Transverse colon (tissue), 4 donors: ENCODE results near the gene KIF21A.

Experiments used
- EP300 ChIP-seq: sonication (generic); formaldehyde crosslinking; IDR thresholded peaks from one replicate; pipeline ENCODE4 v1.6.1; 2017; ENCODE audit warnings: antibody characterized with exemption, low read depth
- POLR2A ChIP-seq: fragments of 450-650 bp; IDR thresholded peaks from one replicate; pipeline ENCODE4 v1.6.1; 2016; ENCODE audit warnings: antibody characterized with exemption, mild to moderate bottlenecking, moderate library complexity
- POLR2AphosphoS5 ChIP-seq, 3 donors: sonication (generic); formaldehyde crosslinking; IDR thresholded peaks; one replicate each; pipeline ENCODE4 v1.6.1; 2016; ENCODE audit warnings: antibody characterized with exemption in 3 of 3
- TF ChIP-seq, protein P1 (sequence below), 5 experiments: fragments of 200-600 bp in 3 of 5; fragments of 450-650 bp in 2 of 5; sonication (generic) in 3 of 5; IDR thresholded peaks; 1 replicate in 2 of 5; 2 replicates in 3 of 5; pipeline ENCODE4 v1.5.1; 2016 to 2017; ENCODE audit warnings: antibody characterized with exemption in 5 of 5, inconsistent platforms in 3 of 5, mild to moderate bottlenecking in 2 of 5, moderate library complexity in 1 of 5

DNA sequence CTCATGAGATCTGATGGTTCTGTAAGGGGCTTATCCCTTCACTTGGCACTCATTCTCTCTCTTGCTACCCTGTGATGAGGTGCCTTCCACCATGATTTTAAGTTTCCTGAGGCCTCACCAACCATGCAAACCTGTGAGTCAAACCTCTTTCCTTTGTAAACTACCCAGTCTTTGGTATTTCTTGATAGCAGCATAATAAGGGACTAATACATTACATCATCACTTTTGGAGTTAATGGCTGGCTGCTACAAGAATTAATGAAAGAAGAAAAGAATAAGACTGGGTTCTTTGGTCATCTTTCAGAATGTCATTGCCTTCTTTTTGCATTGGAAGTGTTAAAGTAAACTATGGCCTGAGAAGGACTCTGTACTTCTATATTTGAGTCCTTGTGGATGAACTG, 5.1 kb upstream of the KIF21A start:
- TF ChIP-seq, protein P1, sequence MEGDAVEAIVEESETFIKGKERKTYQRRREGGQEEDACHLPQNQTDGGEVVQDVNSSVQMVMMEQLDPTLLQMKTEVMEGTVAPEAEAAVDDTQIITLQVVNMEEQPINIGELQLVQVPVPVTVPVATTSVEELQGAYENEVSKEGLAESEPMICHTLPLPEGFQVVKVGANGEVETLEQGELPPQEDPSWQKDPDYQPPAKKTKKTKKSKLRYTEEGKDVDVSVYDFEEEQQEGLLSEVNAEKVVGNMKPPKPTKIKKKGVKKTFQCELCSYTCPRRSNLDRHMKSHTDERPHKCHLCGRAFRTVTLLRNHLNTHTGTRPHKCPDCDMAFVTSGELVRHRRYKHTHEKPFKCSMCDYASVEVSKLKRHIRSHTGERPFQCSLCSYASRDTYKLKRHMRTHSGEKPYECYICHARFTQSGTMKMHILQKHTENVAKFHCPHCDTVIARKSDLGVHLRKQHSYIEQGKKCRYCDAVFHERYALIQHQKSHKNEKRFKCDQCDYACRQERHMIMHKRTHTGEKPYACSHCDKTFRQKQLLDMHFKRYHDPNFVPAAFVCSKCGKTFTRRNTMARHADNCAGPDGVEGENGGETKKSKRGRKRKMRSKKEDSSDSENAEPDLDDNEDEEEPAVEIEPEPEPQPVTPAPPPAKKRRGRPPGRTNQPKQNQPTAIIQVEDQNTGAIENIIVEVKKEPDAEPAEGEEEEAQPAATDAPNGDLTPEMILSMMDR (IDR thresholded peaks at IDR 0.05) = no peak
- TF ChIP-seq POLR2AphosphoS5 (IDR thresholded peaks at IDR 0.05) (no peak), POLR2A (no peak), EP300 (no peak)
